OCI-LY7 (cell line): ENCODE measurements around the gene FHIT.

Source experiments
- EZH2phosphoT487 ChIP-seq: fragments of 200-600 bp; sonication (generic); IDR thresholded peaks from 2 replicates; pipeline ENCODE4 v1.6.1; 2018; ENCODE audit warnings: low read depth, borderline replicate concordance, mild to moderate bottlenecking, mixed run types, antibody characterized with exemption, low read length, moderate library complexity, mixed read lengths
- TF ChIP-seq, protein P1 (sequence below): fragments of 200-600 bp; sonication (generic); conservative IDR thresholded peaks from 2 replicates; pipeline ENCODE4 v1.5.1; 2014; ENCODE audit warnings: mild to moderate bottlenecking, antibody characterized with exemption, low read length, moderate library complexity, mixed read lengths

DNA sequence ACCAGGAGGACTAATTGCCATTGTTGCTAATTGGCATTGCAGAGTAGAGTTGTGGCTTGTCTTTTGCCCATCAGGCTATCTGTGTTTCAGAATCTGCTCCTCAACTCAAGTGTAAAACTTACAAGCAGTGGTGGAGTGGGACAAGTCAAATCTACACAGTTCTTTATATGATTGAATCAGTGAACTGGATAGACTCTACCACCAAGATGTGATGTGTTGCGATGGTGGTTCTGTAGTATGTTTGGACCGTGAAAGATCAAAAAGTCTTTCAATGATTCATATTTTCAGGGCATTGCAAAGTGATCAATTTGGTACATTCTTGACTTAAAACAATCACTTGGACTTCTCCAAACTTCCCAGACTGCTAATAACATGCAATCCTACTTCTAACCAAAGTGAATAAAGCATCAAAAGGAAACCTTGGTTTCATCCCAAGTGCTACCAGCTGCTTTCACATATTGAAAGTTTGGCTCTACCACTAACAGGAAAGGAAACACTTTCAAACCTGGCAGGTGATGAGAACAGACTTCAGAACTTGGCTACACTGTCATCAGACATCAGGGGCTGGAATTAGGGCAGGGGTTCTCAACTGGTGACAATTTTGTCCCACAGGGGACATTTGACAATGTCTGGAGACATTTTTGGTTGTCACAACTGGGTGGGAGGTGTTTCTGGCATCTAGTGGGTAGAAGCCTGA is 1356.7 kb downstream of the FHIT start:
- TF ChIP-seq, protein P1, sequence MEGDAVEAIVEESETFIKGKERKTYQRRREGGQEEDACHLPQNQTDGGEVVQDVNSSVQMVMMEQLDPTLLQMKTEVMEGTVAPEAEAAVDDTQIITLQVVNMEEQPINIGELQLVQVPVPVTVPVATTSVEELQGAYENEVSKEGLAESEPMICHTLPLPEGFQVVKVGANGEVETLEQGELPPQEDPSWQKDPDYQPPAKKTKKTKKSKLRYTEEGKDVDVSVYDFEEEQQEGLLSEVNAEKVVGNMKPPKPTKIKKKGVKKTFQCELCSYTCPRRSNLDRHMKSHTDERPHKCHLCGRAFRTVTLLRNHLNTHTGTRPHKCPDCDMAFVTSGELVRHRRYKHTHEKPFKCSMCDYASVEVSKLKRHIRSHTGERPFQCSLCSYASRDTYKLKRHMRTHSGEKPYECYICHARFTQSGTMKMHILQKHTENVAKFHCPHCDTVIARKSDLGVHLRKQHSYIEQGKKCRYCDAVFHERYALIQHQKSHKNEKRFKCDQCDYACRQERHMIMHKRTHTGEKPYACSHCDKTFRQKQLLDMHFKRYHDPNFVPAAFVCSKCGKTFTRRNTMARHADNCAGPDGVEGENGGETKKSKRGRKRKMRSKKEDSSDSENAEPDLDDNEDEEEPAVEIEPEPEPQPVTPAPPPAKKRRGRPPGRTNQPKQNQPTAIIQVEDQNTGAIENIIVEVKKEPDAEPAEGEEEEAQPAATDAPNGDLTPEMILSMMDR = no peak
- no peak for TF ChIP-seq EZH2phosphoT487
